Ecto neural progenitor cell (in vitro differentiated cells): ENCODE measurements around the gene TST.

Experiments
- DNase-seq: peaks from one replicate; pipeline ENCODE4 v3.0.0-alpha.2; 2018; ENCODE audit warnings: low spot score

The TST gene

GRCh38 chr22:37032134-37032534, 12.9 kb upstream of the TST start:
- DNase-seq: no peak

GRCh38 chr22:37030560-37031281, 11.5 kb upstream of the TST start:
- no peak for DNase-seq

DNA sequence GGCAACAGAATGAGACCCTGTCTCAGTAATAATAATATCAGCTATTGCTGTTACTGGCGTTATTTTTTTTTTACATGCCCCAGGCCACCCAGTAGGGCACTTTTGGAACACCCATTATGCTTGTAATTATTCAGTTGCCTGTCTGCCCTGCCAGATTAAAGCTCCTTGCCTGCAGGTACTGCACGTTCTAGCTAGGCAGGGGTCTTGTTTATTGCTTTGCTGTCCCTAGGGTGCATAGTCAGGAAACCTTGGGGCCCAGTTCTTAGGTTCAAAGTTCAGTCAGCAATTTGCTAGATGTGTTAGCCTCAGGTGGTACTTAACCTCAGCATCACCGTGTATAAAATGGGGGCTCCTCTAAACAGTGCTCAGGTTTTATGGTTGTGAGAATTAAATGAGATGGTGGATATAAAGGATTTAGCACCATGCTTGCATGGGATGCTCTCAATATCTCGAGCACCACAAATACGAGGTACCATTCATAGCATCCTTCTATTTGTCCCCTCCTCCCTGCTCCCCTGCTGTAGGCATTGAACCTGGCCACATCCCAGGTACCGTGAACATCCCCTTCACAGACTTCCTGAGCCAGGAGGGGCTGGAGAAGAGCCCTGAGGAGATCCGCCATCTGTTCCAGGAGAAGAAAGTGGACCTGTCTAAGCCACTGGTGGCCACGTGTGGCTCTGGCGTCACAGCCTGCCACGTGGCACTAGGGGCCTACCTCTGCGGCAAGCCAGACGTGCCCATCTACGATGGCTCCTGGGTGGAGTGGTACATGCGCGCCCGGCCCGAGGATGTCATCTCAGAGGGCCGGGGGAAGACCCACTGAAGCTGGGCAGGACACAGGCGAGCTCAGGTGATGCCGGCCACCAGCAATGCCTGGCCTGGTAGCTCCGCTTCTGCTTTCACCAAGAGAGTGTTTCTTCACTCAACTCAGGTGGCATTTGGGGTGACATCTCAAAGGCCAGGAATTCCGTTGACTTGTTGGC, 9.7 kb upstream of the TST start:
- no peak for DNase-seq

DNA sequence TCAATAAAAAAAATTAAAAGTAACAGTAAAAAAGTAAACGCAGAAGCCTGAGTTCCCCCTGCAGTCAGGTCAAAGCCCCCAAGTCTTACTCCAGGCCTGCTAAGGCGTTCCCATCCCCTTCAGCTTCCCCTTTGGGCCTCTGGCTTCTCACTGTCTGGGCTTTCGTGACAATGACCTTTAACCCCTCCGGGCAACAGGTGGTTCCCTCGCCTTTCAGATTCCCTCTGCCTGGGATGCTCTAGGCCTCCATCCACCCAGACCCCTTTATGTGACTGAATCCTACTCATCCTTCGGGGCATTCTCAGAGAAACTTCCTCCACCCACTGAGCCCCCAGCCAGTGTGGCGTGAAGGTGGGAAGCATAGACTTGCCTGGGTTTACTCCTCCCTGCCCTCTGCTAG, 8.3 kb upstream of the TST start:
- DNase-seq: no peak

DNA sequence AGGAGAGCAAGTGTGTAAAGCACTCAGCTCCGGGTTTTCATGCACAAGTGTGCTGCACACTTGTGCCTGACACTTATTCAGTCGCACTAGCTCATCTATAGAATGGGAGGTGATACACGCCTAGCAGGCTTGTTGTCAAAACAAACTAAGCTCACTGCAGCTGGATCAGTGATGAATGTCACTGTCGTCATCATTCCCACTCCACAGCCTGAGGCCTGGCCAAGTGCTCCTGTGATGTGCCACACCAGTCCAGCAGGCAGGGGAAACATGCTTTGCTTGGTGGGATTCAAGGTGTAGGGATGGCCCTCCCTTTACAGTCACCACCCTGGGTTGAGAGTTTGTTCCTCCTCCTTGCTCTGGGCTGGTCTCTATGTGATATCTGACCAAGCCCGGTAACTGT, 7.1 kb upstream of the TST start:
- no peak for DNase-seq

- no peak for DNase-seq
Measured at GRCh38 chr22:37025500-37026070, 6.3 kb upstream of the TST start.

- no peak for DNase-seq
Measured at GRCh38 chr22:37024339-37025157, 5.3 kb upstream of the TST start.

DNA sequence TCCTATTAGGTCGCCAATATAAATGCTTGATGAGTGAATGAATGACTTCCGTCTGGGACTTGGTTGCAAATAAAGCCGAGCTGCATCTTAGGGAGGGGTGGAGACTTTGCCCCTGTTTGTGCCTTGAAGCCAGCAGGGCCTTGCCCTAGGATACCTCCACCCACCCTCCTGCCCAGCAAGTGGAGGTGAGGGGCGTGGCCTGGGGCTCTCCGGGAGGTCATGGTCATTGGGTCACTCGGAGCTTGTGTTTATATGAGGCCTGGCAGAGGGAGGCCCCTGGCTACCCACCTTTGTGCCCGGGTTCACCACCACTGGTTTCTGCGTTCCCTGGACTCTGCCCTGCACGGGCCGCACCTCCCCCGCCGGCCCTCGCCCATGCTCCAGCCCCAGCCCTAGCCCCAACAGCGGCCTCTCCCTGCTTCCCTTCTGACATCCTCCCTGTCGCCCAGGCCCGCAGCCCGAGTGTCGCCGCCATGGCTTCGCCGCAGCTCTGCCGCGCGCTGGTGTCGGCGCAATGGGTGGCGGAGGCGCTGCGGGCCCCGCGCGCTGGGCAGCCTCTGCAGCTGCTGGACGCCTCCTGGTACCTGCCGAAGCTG, 4.6 kb upstream of the TST start:
- DNase-seq: no peak

DNA sequence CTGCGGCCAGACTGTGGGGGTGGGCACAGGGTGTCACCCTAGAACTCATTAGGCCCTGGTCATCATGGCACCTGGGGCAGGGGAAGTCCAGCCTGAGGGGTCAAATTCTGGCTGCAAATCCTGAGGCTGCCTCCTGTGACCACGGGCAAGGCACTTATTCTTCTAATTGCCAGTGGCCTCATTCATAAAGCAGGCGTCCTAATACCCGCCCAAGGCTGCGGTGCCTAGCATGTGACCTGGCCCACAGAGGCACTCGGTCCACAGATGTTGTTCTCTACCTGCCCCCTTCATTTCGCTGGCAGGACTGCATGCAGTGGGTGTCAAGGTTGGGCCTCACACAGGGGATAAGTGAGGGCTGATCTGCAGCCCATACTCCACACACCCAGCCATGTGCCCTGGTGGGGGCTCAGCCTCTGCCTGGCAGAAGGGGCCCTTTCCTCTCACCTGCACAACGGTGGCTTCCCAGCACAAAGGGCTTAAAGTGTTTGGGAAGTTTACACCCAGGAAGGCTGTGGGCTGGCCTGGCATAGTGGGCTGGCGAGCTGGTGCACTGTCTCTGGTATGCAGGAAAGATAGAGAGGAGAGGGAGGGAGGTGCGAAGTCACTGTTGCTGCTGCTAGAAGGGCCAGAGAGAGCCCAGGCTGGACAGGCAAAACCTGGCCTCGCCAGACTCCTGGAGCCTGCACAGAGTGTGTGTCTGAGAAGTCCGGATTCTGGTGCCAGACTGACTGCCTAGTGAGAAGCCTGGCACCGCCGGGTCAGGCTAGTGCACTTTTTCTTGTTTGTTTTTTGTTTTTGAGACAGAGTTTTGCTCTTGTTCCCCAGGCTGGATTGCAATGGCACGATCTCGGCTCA, 3.5 kb upstream of the TST start:
- DNase-seq: no peak

DNA sequence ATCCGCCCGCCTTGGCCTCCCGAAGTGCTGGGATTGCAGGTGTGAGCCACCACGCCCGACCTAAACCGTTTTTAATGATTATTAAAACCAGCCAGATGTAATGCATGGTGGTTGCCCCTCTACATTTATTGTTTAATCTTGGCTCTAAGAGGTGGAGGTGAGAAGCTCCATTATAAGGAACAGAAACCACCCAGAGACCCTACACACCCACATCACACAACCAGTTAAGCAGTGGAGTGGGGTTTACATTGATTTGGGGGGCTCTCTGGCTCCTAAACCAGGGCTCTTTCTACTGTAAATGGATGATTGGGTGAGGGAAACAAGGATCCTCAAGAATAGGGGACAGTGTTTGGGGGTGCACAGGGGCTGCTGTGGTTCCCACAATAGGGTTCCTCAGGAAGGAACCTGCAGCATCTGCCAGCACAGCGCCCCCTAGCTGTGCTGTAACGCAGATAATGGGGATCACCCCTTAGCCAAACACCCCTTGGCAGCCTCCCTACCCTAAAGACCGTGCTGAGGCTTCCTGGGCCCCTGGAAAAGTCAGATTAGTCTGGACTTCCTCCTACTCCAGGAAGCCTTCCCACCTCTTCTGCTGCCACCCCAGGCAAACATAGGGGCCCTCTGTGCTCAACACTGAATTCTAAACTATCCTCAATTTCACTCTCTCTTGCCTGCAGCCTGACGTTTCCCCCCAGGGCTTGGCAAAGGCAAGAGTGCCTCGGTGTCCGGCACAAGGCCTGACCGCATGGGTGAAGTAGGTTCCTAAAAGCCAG, 2.6 kb upstream of the TST start:
- DNase-seq: no peak

GRCh38 chr22:37021041-37021440, 1.8 kb upstream of the TST start:
- no peak for DNase-seq

- no peak for DNase-seq
Measured at GRCh38 chr22:37020192-37020479, 889 bp upstream of the TST start.

- DNase-seq: peak; percentile 68
Measured at GRCh38 chr22:37018815-37019308, 385 bp downstream of the TST start.

DNA sequence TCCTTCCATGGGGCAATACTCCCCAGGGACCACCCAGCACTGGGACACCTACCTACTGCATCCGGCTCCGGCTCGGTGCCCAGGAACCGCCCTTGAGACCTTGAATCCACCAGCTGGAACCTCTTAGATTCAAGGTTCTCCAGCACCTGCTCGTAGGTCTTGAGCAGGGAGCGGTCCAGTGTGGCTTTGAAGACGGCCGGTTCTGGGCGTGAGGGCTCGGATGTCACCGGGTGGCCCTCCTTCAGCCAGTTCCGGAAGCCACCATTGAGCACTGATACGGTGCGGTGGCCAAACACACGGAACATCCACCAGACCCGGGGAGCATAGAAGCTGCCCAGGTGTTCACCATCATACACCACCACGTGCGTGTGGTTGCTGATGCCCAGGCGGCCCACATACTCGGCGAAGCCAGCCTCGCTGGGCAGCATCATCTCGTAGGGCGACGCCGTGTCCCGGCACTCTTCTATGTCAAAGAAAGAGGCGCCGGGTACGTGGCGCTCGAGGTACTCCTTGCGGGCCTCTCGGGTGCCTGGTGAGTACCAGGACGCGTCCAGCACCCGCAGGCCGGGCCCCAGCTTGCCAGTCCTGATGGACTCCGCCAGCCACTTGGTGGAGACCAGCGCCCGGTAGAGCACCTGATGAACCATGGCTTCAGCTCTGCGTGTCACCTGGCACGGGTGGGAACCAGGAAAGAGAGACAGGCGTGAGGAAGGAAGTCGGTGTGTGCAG, 997 bp downstream of the TST start:
- no peak for DNase-seq

GRCh38 chr22:37017356-37017755, 1.9 kb downstream of the TST start:
- no peak for DNase-seq

DNA sequence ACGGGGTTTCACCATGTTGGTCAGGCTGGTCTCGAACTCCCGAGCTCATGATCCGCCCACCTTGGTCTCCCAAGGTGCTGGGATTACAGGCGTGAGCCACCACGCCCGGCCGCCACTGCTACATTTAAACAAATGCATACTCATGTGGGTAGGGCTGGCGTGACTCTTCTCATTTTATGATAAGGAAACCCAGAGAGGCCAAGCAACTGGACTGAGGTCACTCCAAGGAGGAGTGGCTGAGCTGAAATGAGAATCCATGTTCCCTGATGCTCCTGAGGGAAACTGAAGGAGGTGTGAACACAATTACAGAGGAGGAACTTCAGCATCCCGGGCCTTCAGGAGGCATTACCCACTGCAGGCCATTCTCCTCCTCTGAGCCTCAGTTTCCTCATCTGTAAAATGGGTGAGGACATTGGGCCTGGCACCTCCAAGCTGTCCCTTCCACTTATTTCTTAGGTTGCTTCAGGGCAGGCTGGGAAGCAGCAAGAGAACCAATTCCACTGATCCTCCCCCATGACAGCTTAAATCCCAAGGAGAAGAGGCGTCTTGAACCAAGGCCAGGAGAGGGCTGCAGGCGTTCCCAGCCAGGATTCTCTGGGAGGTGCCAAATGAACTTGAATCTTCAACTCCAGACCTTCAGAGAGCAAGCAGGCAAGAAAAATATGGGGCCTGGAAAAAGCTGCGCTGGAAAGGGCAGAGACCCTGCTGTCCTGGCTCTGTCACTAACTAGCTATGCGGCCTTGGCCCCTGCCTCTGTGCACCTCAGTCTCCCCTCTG, 2.9 kb downstream of the TST start:
- DNase-seq: no peak

DNA sequence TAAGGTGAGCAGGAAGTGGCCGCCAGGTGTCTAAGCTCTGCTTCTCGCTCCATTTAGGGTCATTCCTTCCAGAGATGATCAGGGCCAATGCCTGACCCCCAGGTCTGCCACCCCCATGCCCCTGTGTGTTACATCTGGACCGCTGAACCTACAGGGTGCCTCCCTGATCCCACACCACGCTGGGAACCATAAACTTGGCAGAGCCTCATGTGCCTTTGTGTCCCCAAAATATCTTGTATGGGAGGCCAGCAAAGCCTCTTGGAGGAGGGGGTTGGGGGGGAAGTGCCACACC, 3.7 kb downstream of the TST start:
- DNase-seq: no peak

DNA sequence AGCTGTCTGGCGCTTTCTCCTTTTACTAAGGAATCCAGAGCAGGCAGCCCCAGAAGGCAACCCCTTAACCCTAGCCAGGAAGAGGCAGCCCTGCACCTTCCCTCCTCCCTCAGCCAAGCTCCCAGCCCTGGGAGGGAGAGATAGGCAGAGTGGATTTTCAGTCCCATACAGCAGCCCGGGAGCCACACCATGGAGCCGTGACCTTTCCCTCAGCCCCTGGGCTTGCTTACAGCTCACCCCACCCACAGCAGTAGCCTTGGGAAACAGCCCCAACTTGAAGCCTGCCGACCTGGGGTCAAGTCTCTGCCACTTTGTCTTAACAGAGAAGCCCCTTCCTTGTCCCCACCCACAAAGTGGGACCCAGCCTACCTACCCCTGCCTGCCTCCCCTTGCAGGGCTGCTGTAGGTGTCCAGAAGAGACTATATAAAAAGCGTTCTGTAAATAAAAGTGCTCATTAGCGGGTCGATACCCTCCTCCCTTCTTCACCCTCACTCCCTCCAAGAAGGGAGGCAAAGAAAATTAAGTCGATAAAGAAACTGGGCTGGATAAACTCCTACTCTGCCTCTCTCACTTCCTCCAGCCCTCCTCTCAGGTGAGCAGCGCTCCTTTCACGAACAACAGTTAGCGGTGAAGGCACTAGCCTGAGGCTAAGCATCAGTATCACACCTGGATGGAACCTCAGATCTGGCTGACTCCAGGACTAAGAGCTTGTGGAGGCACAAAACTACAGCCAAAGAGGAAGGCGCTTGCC, 4.2 kb downstream of the TST start:
- no peak for DNase-seq
